Measurements from ENCODE around the gene ICAM1. TPM values are rescaled to one million over a fixed set of nuclear protein-coding genes. Genes with fewer than 3 reads are reported as not detected.
"Not testable (repeated sequence)": the region's sequence is repeated elsewhere in the genome, so short reads cannot be mapped to it uniquely, and the experiment has no call there.

ICAM1 gene
- total and polyA plus RNA-seq, 5 experiments from 2014 or later, result 1.2 to 3.9 (median 2.0) TPM

DNA sequence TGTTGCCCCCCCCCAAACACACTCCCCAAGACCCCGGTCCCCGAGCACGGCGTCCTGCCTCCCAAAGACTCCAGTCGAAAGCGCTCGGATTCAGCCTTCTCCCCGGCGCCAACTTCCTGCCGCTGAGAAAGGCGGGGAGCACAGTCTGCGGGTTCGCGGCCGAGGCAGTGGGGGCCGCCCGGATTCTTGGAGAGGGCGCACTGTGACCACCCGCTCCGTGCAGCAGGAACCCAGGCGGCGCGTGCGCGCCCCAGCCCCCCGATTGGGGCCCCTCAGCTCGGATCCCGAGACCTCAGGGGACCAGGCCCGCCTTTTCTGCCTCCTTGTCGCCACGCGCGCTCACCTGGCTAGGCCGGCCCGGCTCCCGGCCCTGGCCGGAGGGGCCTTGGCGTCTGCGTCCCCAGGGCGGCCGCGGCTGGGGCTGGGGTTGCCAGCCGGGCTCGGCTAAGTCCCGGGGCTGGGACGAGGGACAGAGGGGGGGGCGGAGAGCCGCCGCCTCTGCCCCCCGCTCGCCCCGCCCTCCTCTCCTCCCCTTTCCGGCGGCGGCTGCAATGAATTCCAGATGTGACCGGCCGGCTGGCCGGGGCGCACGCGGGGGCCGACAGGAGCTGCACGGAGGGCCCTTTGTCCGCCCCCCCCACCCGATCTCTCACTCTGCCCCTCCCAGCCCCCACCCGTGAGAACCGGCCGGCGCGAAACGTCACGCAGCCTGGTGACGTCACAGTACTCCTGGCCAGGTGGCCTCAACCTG lies 39.9 kb upstream of the ICAM1 start, which contains the start of gene S1PR2:
TSS of gene S1PR2 (minus strand) at position 471 of the 751 bp plus-strand sequence. CDS start 6,426 bp downstream, outside the sequence.
- H3K9me3 Mint-ChIP-seq, result no peaks in the 10 kb centered on the region
- H3K27me3 Mint-ChIP-seq, result no peaks in the 10 kb centered on the region
- H3K27ac Mint-ChIP-seq, result peak within 1 kb of the TSS in 9 of 10 donors; percentile 57 to 92 (median 83)
- H3K36me3 Mint-ChIP-seq, result no peaks in the 10 kb centered on the region
- peak; percentile 64 to 67 for ATAC-seq
- peaks cover 9 to 38% (median 20%) of the 10 kb centered on the region in 4 donors for H3K4me1 Mint-ChIP-seq
- POLR2A ChIA-PET, result interaction anchor here (0.6 to 0.9 kb wide), 2 partner anchors 20 to 25 kb away, joined by 3 read pairs; no protein-coding TSS in a partner anchor
- H3K4me3 Mint-ChIP-seq, result peak within 1 kb of the TSS; percentile 81 to 93 (median 86)
- DNase-seq, result peak; percentile 53 to 80 (median 64)

DNA sequence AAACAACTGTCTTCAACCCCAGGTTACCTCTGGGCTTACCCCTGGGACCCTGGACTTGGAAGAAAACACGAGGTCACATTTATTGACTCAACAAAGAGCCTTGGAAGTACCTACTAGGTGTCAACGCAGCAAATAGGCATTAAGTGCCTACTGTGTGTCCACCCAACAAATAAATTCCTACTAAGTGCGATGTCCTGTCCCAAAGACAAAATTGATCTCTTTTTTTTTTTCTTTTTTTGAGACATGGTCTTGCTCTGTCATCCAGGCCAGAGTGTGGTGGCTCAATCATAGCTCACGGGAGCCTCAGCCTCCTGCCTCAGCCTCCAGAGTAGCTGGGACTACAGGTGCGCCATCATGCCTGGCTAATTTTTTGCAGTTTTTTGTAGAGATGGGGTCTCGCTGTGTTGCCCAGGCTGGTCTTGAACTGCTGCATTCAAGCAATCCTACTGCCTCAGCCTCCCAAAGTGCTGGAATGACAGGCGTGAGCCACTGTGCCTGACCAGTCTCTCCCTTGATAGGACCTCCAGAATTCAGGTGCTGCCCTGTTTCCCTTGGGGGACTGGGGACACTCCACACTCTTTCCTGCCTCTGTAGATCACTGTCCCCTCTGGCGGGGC lies 39.2 kb upstream of the ICAM1 start:
- no peaks in the 10 kb centered on the region for H3K36me3 Mint-ChIP-seq
- peak overlapping the region in 8 of 10 donors; percentile 57 to 91 (median 80) for H3K27ac Mint-ChIP-seq
- H3K9me3 Mint-ChIP-seq, result no peaks in the 10 kb centered on the region
- H3K4me1 Mint-ChIP-seq, result peaks cover 10 to 45% (median 27%) of the 10 kb centered on the region in 4 donors
- no peaks in the 10 kb centered on the region for H3K27me3 Mint-ChIP-seq
- DNase-seq, result peak in 1 of 10 donors; percentile 30
- POLR2A ChIA-PET, result interaction anchor here (0.6 kb wide), 1 partner anchor 24 kb away, joined by 3 read pairs; no protein-coding TSS in a partner anchor
- ATAC-seq, result no peak
- H3K4me3 Mint-ChIP-seq, result peak overlapping the region; percentile 69 to 93 (median 83)

DNA sequence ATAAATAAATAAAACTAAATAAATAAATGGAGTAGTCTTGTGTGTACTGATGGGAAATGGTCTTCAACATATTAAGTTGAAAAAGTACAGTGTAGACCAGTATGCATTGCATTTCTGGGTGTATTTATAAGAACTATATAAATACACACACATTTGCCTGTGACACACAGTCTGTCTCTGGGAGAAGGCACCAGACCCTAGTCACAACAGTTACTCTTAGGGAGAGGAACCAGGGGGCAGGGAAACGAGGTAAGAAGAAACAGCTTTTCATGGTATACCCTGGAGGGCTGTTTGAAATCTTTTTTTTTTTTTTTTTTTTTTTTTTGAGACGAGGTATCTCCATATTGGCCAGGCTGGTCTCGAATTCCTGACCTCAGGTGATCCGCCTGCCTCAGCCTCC lies 37.0 kb upstream of the ICAM1 start:
- POLR2A ChIA-PET, result interaction anchor here (0.6 to 2.4 kb wide), 3 partner anchors 16 to 371 kb away, joined by 4 to 7 read pairs (median 4); no protein-coding TSS in a partner anchor
- Mint-ChIP-seq H3K4me3 (no peak overlapping the region), H3K27ac (peak overlapping the region in 2 of 10 donors; percentile 53 to 55)

GRCh38 chr19:10235003-10235402 lies 35.9 kb upstream of the ICAM1 start:
- POLR2A ChIA-PET, result interaction anchor here (0.7 to 2.5 kb wide), 7 partner anchors 15 to 858 kb away, joined by 3 to 8 read pairs (median 4); partner anchors contain the start of genes FDX2, MRPL4 and PPAN
- H3K4me1 Mint-ChIP-seq, result peaks cover 8 to 43% (median 17%) of the 10 kb centered on the region in 4 donors
- no peaks in the 10 kb centered on the region for H3K27me3 Mint-ChIP-seq
- H3K27ac Mint-ChIP-seq, result peak overlapping the region in 6 of 10 donors; percentile 57 to 97 (median 79)
- no peak for ATAC-seq
- no peak for DNase-seq
- H3K4me3 Mint-ChIP-seq, result peak overlapping the region in 7 of 10 donors; percentile 3 to 88 (median 36)
- H3K36me3 Mint-ChIP-seq, result no peaks in the 10 kb centered on the region
- no peaks in the 10 kb centered on the region for H3K9me3 Mint-ChIP-seq

More for the DNA sequence above, 37.0 kb upstream of the ICAM1 start:
- no peaks in the 10 kb centered on the region for H3K36me3 Mint-ChIP-seq
- peaks cover 12 to 46% (median 26%) of the 10 kb centered on the region in 4 donors for H3K4me1 Mint-ChIP-seq
- H3K9me3 Mint-ChIP-seq, result no peaks in the 10 kb centered on the region
- DNase-seq (no peak), ATAC-seq (no peak)
- no peaks in the 10 kb centered on the region for H3K27me3 Mint-ChIP-seq

DNA sequence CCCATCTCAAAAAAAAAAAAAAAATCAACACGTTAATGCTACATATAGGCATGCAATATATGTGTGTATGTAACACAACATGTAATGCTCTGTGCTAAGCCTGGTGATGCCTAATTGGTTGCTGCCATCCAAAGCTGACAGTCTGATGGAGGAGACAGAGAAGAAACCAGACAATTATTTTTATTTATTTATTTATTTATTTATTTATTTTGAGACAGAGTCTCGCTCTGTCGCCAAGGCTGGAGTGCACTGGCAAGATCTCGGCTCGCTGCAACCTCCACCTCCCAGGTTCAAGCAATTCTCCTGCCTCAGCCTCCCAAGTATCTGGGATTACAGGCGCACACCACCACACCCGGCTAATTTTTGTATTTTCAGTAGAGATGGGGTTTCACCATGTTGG lies 35.5 kb upstream of the ICAM1 start:
- not testable (repeated sequence) for H3K9me3 Mint-ChIP-seq, DNase-seq, H3K27me3 Mint-ChIP-seq, ATAC-seq, H3K36me3 Mint-ChIP-seq
- Mint-ChIP-seq H3K4me3 (peak overlapping the region in 7 of 10 donors; percentile 36 to 91 (median 88)), H3K27ac (peak overlapping the region in 9 of 10 donors; percentile 82 to 99 (median 97)), H3K4me1 (peaks cover 8 to 40% (median 17%) of the 10 kb centered on the region in 4 donors)
- POLR2A ChIA-PET, result interaction anchor here (0.7 to 2.5 kb wide), 8 partner anchors 15 to 128 kb away, joined by 3 to 9 read pairs (median 5); partner anchors contain the start of genes DNMT1, FDX2, MRPL4 and PPAN

GRCh38 chr19:10237702-10238101 lies 33.2 kb upstream of the ICAM1 start:
- Mint-ChIP-seq H3K4me1 (peaks cover 8 to 30% (median 15%) of the 10 kb centered on the region in 4 donors), H3K36me3 (no peaks in the 10 kb centered on the region), H3K9me3 (no peaks in the 10 kb centered on the region), H3K4me3 (peak overlapping the region in 1 of 10 donors; percentile 16), H3K27me3 (no peaks in the 10 kb centered on the region), H3K27ac (peak overlapping the region in 5 of 10 donors; percentile 35 to 82 (median 59))
- ATAC-seq (no peak), DNase-seq (no peak)
- POLR2A ChIA-PET, result interaction anchor here (0.7 kb wide), 1 partner anchor 162 kb away, joined by 4 read pairs; no protein-coding TSS in a partner anchor

- DNase-seq (no peak), ATAC-seq (no peak)
- Mint-ChIP-seq H3K4me3 (peak overlapping the region in 1 of 10 donors; percentile 16), H3K27me3 (no peaks in the 10 kb centered on the region), H3K36me3 (no peaks in the 10 kb centered on the region), H3K4me1 (peaks cover 8 to 30% (median 15%) of the 10 kb centered on the region in 4 donors), H3K9me3 (no peaks in the 10 kb centered on the region), H3K27ac (peak overlapping the region in 6 of 10 donors; percentile 21 to 82 (median 56))
- POLR2A ChIA-PET, result no interaction called here
Measured at GRCh38 chr19:10238172-10238783, 32.6 kb upstream of the ICAM1 start.

GRCh38 chr19:10241826-10242449 lies 29.0 kb upstream of the ICAM1 start:
- H3K36me3 Mint-ChIP-seq, H3K27me3 Mint-ChIP-seq, H3K4me3 Mint-ChIP-seq, H3K27ac Mint-ChIP-seq, H3K9me3 Mint-ChIP-seq, DNase-seq, POLR2A ChIA-PET, ATAC-seq: not testable (repeated sequence)
- H3K4me1 Mint-ChIP-seq, result peaks cover 0 to 12% (median 1%) of the 10 kb centered on the region in 4 donors

DNA sequence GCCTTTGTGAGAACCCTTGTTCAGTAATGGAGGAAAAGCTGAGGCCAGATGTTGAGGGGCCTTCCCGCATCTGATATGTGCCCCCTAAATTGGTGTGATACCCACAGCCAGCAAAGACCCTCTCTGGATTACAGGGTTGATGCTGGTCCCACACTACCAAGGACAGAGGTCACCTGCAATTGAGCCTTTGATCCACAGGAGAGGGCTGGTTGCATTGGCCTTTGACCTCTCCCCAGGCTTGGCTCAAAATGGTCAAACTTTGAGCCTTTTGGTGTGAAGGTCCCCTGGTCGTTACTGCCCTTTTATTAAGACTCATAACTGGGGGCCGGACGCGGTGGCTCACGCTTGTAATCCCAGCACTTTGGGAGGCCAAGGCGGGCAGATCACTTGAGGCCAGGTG lies 27.3 kb upstream of the ICAM1 start:
- no peak overlapping the region for H3K4me3 Mint-ChIP-seq
- H3K27ac Mint-ChIP-seq, result no peak overlapping the region
- DNase-seq, result no peak
- POLR2A ChIA-PET, result no interaction called here
- ATAC-seq, result no peak
- H3K4me1 Mint-ChIP-seq, result peaks cover 0 to 10% (median 0%) of the 10 kb centered on the region in 4 donors
- no peaks in the 10 kb centered on the region for H3K36me3 Mint-ChIP-seq
- no peaks in the 10 kb centered on the region for H3K9me3 Mint-ChIP-seq
- H3K27me3 Mint-ChIP-seq, result no peaks in the 10 kb centered on the region

DNA sequence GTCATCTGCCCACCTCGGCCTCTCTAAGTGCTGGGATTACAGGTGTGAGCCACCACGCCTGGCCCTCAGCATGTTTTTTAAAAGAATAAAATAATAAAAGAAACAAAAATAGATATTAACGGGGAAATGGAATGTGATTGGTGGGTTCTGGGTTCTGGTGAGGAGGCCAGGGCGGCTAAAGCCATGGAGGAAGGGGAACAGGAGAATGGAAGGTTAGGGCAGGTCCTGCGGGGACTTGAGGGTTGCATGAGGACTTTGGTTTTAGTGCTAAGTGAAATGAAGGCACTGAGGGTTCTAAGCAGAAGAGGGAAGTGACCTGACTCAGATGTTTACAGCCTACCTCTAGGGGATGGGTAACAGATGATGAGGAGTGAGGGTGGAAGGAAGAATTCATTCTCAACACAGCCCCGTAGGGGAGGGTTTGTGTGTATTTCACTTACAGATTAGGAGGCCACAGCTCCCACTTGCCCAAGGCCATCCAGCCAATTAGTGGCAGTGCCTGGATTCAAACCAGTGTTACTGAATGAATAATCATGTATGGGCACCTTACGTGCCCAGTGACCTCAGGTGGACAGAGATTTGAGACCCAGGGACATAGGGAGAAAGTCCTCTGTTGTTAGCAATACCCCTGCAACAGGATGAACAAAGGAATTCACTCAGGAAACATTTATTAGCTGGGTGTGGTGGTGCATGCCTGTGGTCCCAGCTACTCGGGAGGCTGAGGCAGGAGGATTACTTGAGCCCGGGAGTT lies 25.6 kb upstream of the ICAM1 start:
- Mint-ChIP-seq H3K27ac (peak overlapping the region in 2 of 10 donors; percentile 33 to 56), H3K4me1 (peaks cover 0 to 6% (median 2%) of the 10 kb centered on the region in 4 donors), H3K36me3 (no peaks in the 10 kb centered on the region), H3K4me3 (no peak overlapping the region), H3K9me3 (no peaks in the 10 kb centered on the region), H3K27me3 (no peaks in the 10 kb centered on the region)
- POLR2A ChIA-PET, result no interaction called here
- ATAC-seq (no peak), DNase-seq (no peak)

- H3K4me1 Mint-ChIP-seq, result peaks cover 0 to 11% (median 4%) of the 10 kb centered on the region in 4 donors
- H3K4me3 Mint-ChIP-seq, result no peak overlapping the region
- H3K27me3 Mint-ChIP-seq, result no peaks in the 10 kb centered on the region
- H3K9me3 Mint-ChIP-seq, result no peaks in the 10 kb centered on the region
- no peak overlapping the region for H3K27ac Mint-ChIP-seq
- DNase-seq, result no peak
- no peaks in the 10 kb centered on the region for H3K36me3 Mint-ChIP-seq
- POLR2A ChIA-PET, result interaction anchor here (1.0 kb wide), 1 partner anchor 10 kb away, joined by 3 read pairs; no protein-coding TSS in a partner anchor
- ATAC-seq, result no peak
Measured at GRCh38 chr19:10246511-10246910, 24.4 kb upstream of the ICAM1 start.

Data from naive thymus-derived CD8-positive, alpha-beta T cell (primary cell).